ENCODE measurements around the gene ALKBH3.

The ALKBH3 gene

GRCh38 chr11:43923406-43924111 is 42.9 kb downstream of the ALKBH3 start:
- no peak for DNase-seq

GRCh38 chr11:43924112-43924855 is 43.7 kb downstream of the ALKBH3 start:
- no peak for DNase-seq

- DNase-seq: no peak
These were observed 44.7 kb downstream of the ALKBH3 start for GRCh38 chr11:43925063-43925931.

- DNase-seq: no peak
These were observed 45.4 kb downstream of the ALKBH3 start for GRCh38 chr11:43925932-43926505.

- no peak for DNase-seq
These were observed 46.4 kb downstream of the ALKBH3 start for GRCh38 chr11:43927070-43927469.

GRCh38 chr11:43927925-43928707 is 47.5 kb downstream of the ALKBH3 start:
- no peak for DNase-seq

- no peak for DNase-seq
These were observed 48.1 kb downstream of the ALKBH3 start for GRCh38 chr11:43928721-43929120.

GRCh38 chr11:43930868-43931716 is 50.5 kb downstream of the ALKBH3 start:
- no peak for DNase-seq

- DNase-seq: no peak
These were observed 51.0 kb downstream of the ALKBH3 start for GRCh38 chr11:43931717-43932039.

GRCh38 chr11:43933226-43933607 is 52.6 kb downstream of the ALKBH3 start:
- DNase-seq: no peak

- no peak for DNase-seq
These were observed 53.2 kb downstream of the ALKBH3 start for GRCh38 chr11:43933608-43934551.

- DNase-seq: no peak
These were observed 54.2 kb downstream of the ALKBH3 start for GRCh38 chr11:43934601-43935423.

GRCh38 chr11:43935424-43935979 is 54.9 kb downstream of the ALKBH3 start:
- DNase-seq: no peak

- no peak for DNase-seq
These were observed 55.4 kb downstream of the ALKBH3 start for GRCh38 chr11:43936076-43936475.

GRCh38 chr11:43937434-43938411 is 57.1 kb downstream of the ALKBH3 start:
- DNase-seq: no peak

GRCh38 chr11:43941257-43941994 is 60.8 kb downstream of the ALKBH3 start:
- no peak for DNase-seq
